Mucosa of descending colon (tissue), 3 donors: ENCODE results near the gene SRCAP. TPM values are rescaled to one million over a fixed set of nuclear protein-coding genes. Genes with fewer than 3 reads are reported as not detected.

ENCODE experiments used
- ATAC-seq: fragments of 200-7000 bp; cut with Tn5 transposase; one replicate; pipeline ENCODE4 v1.9.1; 2020; ENCODE audit warnings: mild to moderate bottlenecking, moderate library complexity
- DNase-seq, 3 donors: peaks; one replicate each; pipeline ENCODE4 v3.0.0-alpha.2; 2020
- H3K36me3 ChIP-seq: fragments of 200-600 bp; one replicate; pipeline ENCODE4 v1.8.0; 2021; ENCODE audit warnings: low read depth, mild to moderate bottlenecking
- H3K4me1 ChIP-seq: fragments of 200-600 bp; one replicate; pipeline ENCODE4 v1.8.0; 2021; ENCODE audit warnings: low read depth, mild to moderate bottlenecking
- H3K4me3 ChIP-seq: fragments of 200-600 bp; one replicate; pipeline ENCODE4 v1.8.0; 2021; ENCODE audit warnings: mild to moderate bottlenecking
- H3K9me3 ChIP-seq: fragments of 200-600 bp; one replicate; pipeline ENCODE4 v1.8.0; 2021; ENCODE audit warnings: mild to moderate bottlenecking
- CTCF ChIP-seq: fragments of 200-600 bp; IDR thresholded peaks from one replicate; pipeline ENCODE4 v1.8.0; 2022; ENCODE audit warnings: antibody characterized with exemption, mild to moderate bottlenecking
- intact Hi-C, 2 donors: fragments of 100-400 bp; cut with DNase I in 1 of 2; cut with micrococcal nuclease in 1 of 2; formaldehyde crosslinking; loops; one replicate each; pipeline versions ENCODE4 v1.11.0 to v1.11.1; 2022; cut with DNase I, micrococcal nuclease
- total RNA-seq, 3 donors: library from RNA; stranded (reverse); fragmentation: NEBNext Ultra II Directional in 2 of 3; extraction: Animal tissue kit (Norgen Biotek cat#: 25700) in 2 of 3; gene quantifications; one replicate each; pipeline versions ENCODE4 v1.2.1 to v1.2.4, GENCODE V29; 2021 to 2023
- donor health status: DM: no; HTN: no; CAD: no; lungs with moderate emphysema.
- donor health status: DM: no; HTN: no; CAD: no.
- donor health status: DM: no; HTN: yes; CAD: no.

Gene SRCAP
- total RNA-seq, 3 donors from 2014 or later: 64.8 to 88.9 (median 65.4) TPM

DNA sequence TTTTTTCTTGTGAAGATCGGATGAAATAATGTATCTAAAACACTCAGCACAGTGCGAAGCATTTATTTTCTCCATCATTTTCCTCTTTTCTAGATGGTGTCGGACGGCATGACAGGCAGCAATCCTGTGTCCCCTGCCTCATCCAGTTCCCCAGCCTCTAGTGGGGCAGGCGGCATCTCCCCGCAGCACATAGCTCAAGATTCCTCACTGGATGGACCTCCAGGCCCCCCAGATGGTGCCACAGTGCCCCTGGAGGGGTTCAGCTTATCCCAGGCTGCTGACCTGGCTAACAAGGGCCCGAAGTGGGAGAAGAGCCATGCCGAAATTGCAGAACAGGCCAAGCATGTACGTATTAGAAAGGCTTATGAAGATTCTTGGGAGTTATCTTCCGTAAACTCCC, 5.0 kb downstream of the SRCAP start:
- intact Hi-C loops: no loop called here
- TF ChIP-seq CTCF: no peak
- DNase-seq (no peak), ATAC-seq (no peak)
- Histone ChIP-seq H3K36me3 (peaks cover 19% of the 10 kb centered on the region), H3K4me3 (no peak overlapping the region), H3K9me3 (no peaks in the 10 kb centered on the region), H3K4me1 (peaks cover 8% of the 10 kb centered on the region)

DNA sequence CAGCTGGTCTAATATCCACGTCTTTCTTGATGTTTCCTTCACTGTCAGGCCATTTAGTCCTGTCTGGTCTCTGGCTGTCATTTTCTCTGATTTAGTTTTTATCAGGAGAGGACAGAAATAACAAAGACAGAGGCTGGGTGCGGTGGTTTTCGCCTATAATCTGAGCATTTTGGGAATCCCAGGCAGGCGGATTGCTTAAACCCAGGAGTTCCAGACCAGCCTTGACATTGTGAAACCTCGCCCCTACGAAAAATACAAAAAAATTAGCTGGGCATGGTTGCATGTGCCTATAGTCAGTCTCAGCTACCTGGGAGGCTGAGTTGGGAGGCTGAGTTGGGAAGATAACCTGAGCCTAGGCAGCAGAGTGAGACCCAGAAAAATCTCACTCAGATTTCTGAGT, 7.1 kb downstream of the SRCAP start:
- intact Hi-C loops: no loop called here
- no peak for ATAC-seq
- no peak for TF ChIP-seq CTCF

DNA sequence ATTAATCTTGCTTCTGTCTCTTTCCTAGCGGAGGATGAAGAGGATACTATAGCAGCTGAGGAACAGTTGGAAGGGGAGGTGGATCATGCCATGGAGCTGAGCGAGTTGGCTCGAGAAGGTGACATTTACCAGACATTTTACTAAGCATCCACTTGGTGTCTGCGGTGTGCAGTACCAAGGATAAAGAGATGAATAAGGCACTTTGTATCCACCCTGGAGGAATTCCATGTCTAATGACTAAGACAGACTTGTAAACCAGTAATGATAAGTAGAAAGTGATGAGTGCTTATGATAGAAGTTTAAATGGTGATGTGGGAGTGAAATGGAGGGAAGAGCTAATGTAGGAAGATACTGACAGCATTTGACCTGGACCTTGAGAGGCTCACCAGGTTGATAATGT, 12.0 kb downstream of the SRCAP start:
- no peak overlapping the region for H3K4me3 ChIP-seq
- intact Hi-C loops: no loop called here
- DNase-seq (no peak), ATAC-seq (no peak)
- peaks cover 49% of the 10 kb centered on the region for H3K36me3 ChIP-seq
- H3K4me1 ChIP-seq: no peaks in the 10 kb centered on the region
- H3K9me3 ChIP-seq: no peaks in the 10 kb centered on the region
- no peak for TF ChIP-seq CTCF

More for the DNA sequence above, 7.1 kb downstream of the SRCAP start:
- H3K9me3 ChIP-seq: no peaks in the 10 kb centered on the region
- H3K4me1 ChIP-seq: no peaks in the 10 kb centered on the region
- no peak for DNase-seq
- H3K36me3 ChIP-seq: peaks cover 36% of the 10 kb centered on the region
- H3K4me3 ChIP-seq: no peak overlapping the region

DNA sequence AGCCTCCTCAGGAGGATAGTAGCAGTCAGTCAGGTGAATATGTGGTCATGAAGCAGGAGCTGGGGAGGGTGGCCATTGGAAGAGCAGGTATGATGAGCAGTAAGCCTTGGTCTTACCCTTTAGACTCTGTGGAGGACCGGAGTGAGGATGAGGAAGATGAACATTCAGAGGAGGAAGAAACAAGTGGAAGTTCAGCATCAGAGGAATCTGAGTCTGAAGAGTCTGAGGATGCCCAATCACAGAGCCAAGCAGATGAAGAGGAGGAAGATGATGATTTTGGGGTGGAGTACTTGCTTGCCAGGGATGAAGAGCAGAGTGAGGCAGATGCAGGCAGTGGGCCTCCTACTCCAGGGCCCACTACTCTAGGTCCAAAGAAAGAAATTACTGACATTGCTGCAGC, 12.7 kb downstream of the SRCAP start:
- Histone ChIP-seq H3K36me3 (peaks cover 48% of the 10 kb centered on the region), H3K4me3 (no peak overlapping the region), H3K9me3 (no peaks in the 10 kb centered on the region), H3K4me1 (no peaks in the 10 kb centered on the region)
- intact Hi-C loops: no loop called here
- ATAC-seq (no peak), DNase-seq (no peak)
- TF ChIP-seq CTCF: no peak

DNA sequence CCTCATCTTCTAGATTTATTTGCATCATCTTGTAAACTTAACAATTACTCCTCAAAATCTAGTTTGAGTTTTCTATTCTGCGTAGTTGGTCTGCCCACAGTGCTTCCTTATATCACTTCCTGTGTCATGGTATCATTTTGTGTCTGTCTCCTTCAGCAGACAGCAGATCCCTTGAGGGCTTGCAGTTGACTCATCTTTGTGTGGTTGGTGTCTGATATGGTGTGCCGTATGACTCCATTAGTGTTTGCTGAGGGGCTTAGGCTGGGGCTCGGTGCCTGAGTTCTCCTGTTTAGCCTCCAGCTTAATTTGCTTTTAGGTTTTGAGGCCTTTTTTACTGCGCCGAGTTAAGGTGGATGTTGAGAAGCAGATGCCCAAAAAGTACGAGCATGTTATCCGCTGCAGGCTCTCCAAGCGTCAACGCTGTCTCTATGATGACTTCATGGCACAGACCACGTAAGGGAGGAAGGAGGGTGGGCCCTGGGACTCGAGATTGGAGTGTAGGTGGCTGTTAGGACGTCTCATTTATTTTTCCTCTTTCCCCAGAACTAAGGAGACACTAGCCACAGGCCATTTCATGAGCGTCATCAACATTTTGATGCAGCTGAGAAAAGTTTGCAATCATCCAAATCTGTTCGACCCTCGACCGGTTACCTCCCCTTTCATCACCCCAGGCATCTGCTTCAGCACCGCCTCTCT, 16.9 kb downstream of the SRCAP start:
- Histone ChIP-seq H3K9me3 (no peaks in the 10 kb centered on the region), H3K36me3 (peaks cover 45% of the 10 kb centered on the region), H3K4me1 (no peaks in the 10 kb centered on the region), H3K4me3 (no peak overlapping the region)
- peak; percentile 65 for ATAC-seq
- intact Hi-C loops: no loop called here
- TF ChIP-seq CTCF: no peak
- no peak for DNase-seq

GRCh38 chr16:30720086-30720485, 21.1 kb downstream of the SRCAP start:
- Histone ChIP-seq H3K4me1 (peaks cover 10% of the 10 kb centered on the region), H3K36me3 (peaks cover 41% of the 10 kb centered on the region), H3K9me3 (no peaks in the 10 kb centered on the region), H3K4me3 (no peak overlapping the region)
- intact Hi-C loops: no loop called here
- TF ChIP-seq CTCF: no peak
- no peak for DNase-seq
- no peak for ATAC-seq
